A549 (cell line): ENCODE data around the gene TMEM255B. TPM values are rescaled to one million over a fixed set of nuclear protein-coding genes. Genes with fewer than 3 reads are reported as not detected.
A peak's percentile ranks its signal among the peaks of the same experiment; 100 is the strongest.

Experiments
- ATAC-seq, 2 experiments: fragments of 200-7000 bp in 1 of 2; fragments of >200 bp in 1 of 2; cut with Nextera tagmentation in 1 of 2; cut with Tn5 transposase in 1 of 2; 3 replicates each; pipeline versions ENCODE4 v1.8.0 to v1.9.1; 2018 to 2020; ENCODE audit warnings: mild to moderate bottlenecking in 1 of 2, moderate library complexity in 1 of 2
- CTCF ChIA-PET: fragments of 300-600 bp; sonication (Branson Sonifier 250); formaldehyde crosslinking; extraction: SDS; loops from one replicate; lab custom pipeline; 2021; ENCODE audit warnings: antibody characterized with exemption, inconsistent platforms; lab: Yijun Ruan, JAX
- POLR2A ChIA-PET: fragments of 350-600 bp; formaldehyde crosslinking; extraction: SDS; loops from one replicate; lab custom pipeline; 2021; ENCODE audit warnings: antibody characterized with exemption, inconsistent platforms; lab: Yijun Ruan, JAX
- DNase-seq, 2 experiments: peaks; one replicate each; pipeline versions ENCODE4 v3.0.0 to v3.0.0-alpha.2; 2011 to 2016; ENCODE audit warnings: low read depth in 1 of 2, low spot score in 1 of 2
- FAIRE-seq: peaks from 2 replicates; lab custom pipeline; 2011; peaks lifted over from hg19 to GRCh38; lab: Jason Lieb, UNC
- H3K27ac ChIP-seq, 2 experiments: fragments of >200 bp; sonication (Bioruptor Twin); formaldehyde crosslinking; 3 replicates each; pipeline ENCODE4 v1.5.1; 2016 to 2017
- H3K4me1 ChIP-seq: fragments of >200 bp; sonication (Bioruptor Twin); formaldehyde crosslinking; 3 replicates; pipeline ENCODE4 v1.6.1; 2016
- H3K4me2 ChIP-seq: fragments of >200 bp; sonication (Bioruptor Twin); formaldehyde crosslinking; 3 replicates; pipeline ENCODE4 v1.6.1; 2016
- H3K4me3 ChIP-seq: fragments of >200 bp; sonication (Bioruptor Twin); formaldehyde crosslinking; 3 replicates; pipeline ENCODE4 v1.5.1; 2016
- H3K9me3 ChIP-seq: fragments of >200 bp; sonication (Bioruptor Twin); formaldehyde crosslinking; 3 replicates; pipeline ENCODE4 v1.6.1; 2016
- BHLHE40 ChIP-seq: IDR thresholded peaks from 2 replicates; pipeline ENCODE4 v1.6.1; 2012; ENCODE audit warnings: low read depth, low read length, inconsistent platforms
- CBX2 ChIP-seq: fragments of 200-600 bp; sonication (generic); IDR thresholded peaks from 2 replicates; pipeline ENCODE4 v1.6.1; 2016; ENCODE audit warnings: low read depth, mild to moderate bottlenecking, borderline replicate concordance
- CBX8 ChIP-seq: fragments of 200-600 bp; sonication (generic); IDR thresholded peaks from 2 replicates; pipeline ENCODE4 v1.6.1; 2016
- EHMT2 ChIP-seq: fragments of 200-600 bp; sonication (generic); IDR thresholded peaks from 2 replicates; pipeline ENCODE4 v1.6.1; 2016; ENCODE audit warnings: antibody characterized with exemption, low read depth, mild to moderate bottlenecking, moderate library complexity
- ESRRA ChIP-seq: fragments of 150-350 bp; IDR thresholded peaks from 2 replicates; pipeline ENCODE4 v1.6.1; 2014; ENCODE audit warnings: mild to moderate bottlenecking, low read length, borderline replicate concordance
- FOSB ChIP-seq: fragments of 250-450 bp; sonication (Bioruptor Pico); IDR thresholded peaks from 2 replicates; pipeline ENCODE4 v1.5.0; 2020; ENCODE audit warnings: mild to moderate bottlenecking, moderate library complexity
- FOXS1 ChIP-seq: fragments of 250-450 bp; sonication (Bioruptor Pico); IDR thresholded peaks from 2 replicates; pipeline ENCODE4 v1.5.0; 2020; ENCODE audit warnings: mild to moderate bottlenecking, moderate library complexity
- JUN ChIP-seq, 2 experiments: fragments of >200 bp; sonication (Bioruptor Twin); formaldehyde crosslinking; IDR thresholded peaks; 2 replicates in 1 of 2; 3 replicates in 1 of 2; pipeline ENCODE4 v1.6.1; 2016 to 2017
- JUNB ChIP-seq: fragments of >200 bp; sonication (Bioruptor Twin); formaldehyde crosslinking; IDR thresholded peaks from 2 replicates; pipeline ENCODE4 v1.6.1; 2016
- MAZ ChIP-seq: fragments of 150-350 bp; IDR thresholded peaks from 2 replicates; pipeline ENCODE4 v1.6.1; 2014; ENCODE audit warnings: antibody characterized with exemption, low read depth, low read length, borderline replicate concordance
- MYC ChIP-seq: IDR thresholded peaks from 2 replicates; pipeline ENCODE4 v1.6.1; 2012; ENCODE audit warnings: mild to moderate bottlenecking, inconsistent platforms, low read length, improper control_type of control experiment, borderline replicate concordance
- POLR2A ChIP-seq: IDR thresholded peaks from 2 replicates; pipeline ENCODE4 v1.6.1; 2012; ENCODE audit warnings: mild to moderate bottlenecking, low read length
- POLR2AphosphoS2 ChIP-seq: conservative IDR thresholded peaks from 2 replicates; pipeline ENCODE4 v1.6.1; 2012; ENCODE audit warnings: low read length, improper control_type of control experiment, inconsistent platforms
- RARB ChIP-seq: fragments of 250-450 bp; sonication (Bioruptor Pico); IDR thresholded peaks from 2 replicates; pipeline ENCODE4 v1.8.0; 2021; ENCODE audit warnings: mild to moderate bottlenecking, moderate library complexity
- RCOR1 ChIP-seq: fragments of 150-350 bp; IDR thresholded peaks from 2 replicates; pipeline ENCODE4 v1.6.1; 2014; ENCODE audit warnings: antibody characterized with exemption, low read length, low read depth
- USF2 ChIP-seq: fragments of 450-650 bp; IDR thresholded peaks from 2 replicates; pipeline ENCODE4 v1.6.1; 2014; ENCODE audit warnings: antibody characterized with exemption
- ZSCAN20 ChIP-seq: fragments of 250-450 bp; sonication (Bioruptor Pico); IDR thresholded peaks from 2 replicates; pipeline ENCODE4 v1.8.0; 2022; ENCODE audit warnings: mild to moderate bottlenecking, moderate library complexity
- WGBS: methylation state at CpG from one replicate; pipeline ENCODE4 v1.1.6; 2017; ENCODE audit errors: missing lambda C conversion rate; 5-methylcytosine and 5-hydroxymethylcytosine counted together
- polyA plus RNA-seq, 4 experiments: library from polyadenylated mRNA; depleted of rRNA in 3 of 4; stranded (reverse); fragments of >200 nt; fragmentation: RNase III in 1 of 4; extraction: RNeasy Plus Mini Kit Qiagen cat#74134 plus additional on column Dnase treatment in 1 of 4; gene quantifications; 2 replicates in 3 of 4; 3 replicates in 1 of 4; pipeline ENCODE4 v1.2.3, GENCODE V29; 2011 to 2017
- TF ChIP-seq, protein P1 (sequence below): IDR thresholded peaks from 2 replicates; pipeline ENCODE4 v1.6.1; 2012
- TF ChIP-seq, protein P2 (sequence below): fragments of 150-350 bp; IDR thresholded peaks from 2 replicates; pipeline ENCODE4 v1.6.1; 2014; ENCODE audit warnings: low read depth, mild to moderate bottlenecking, low read length

Gene TMEM255B
- polyA plus RNA-seq, 2 of the 4 experiments (the other 2 are of a cell fraction) = 0.54 to 1.1 TPM

DNA sequence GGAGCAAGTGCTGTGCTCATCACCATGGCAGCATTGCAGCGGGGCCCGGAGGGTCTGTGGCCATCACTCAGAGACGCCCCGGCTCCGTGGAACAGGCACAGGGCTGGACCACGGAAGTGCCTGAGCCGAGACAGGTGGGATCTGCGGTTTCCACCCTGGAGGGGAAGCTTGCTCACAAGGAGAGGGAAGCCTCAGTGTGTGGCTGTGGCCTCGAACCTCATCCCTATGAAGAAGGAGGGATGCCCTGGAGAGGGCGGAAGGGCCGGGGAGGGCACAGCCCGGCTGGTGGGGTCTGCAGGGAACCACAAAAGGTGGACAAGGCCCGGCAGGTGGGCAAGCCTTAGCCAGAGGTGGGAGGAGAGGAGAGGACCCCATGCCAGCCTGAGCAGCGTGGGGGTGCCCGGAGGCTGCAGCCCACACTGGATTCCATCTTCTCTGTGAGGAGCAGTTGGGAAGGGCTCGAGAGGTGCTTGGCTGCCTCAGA is 30.4 kb upstream of the TMEM255B start:
- DNase-seq (no peak), FAIRE-seq (no peak), ATAC-seq (no peak)
- Histone ChIP-seq H3K27ac (no peak overlapping the region), H3K4me3 (no peak overlapping the region), H3K4me2 (no peak overlapping the region), H3K9me3 (peaks cover 7% of the 10 kb centered on the region), H3K4me1 (no peaks in the 10 kb centered on the region)
- ChIA-PET CTCF (interaction anchor here (0.6 kb wide), 1 partner anchor 500 kb away, joined by 3 read pairs; no protein-coding TSS in a partner anchor), POLR2A (no interaction called here)
- TF ChIP-seq JUN (IDR thresholded peaks at IDR 0.05) (no peak), RCOR1 (no peak), CBX2 (no peak), BHLHE40 (no peak), USF2 (no peak), MAZ (no peak), ESRRA (no peak), POLR2AphosphoS2 (no peak), FOXS1 (no peak)
- 78% methylated on average over 14 of the region's 16 CpGs for WGBS

GRCh38 chr13:113729187-113730019 is 29.6 kb upstream of the TMEM255B start:
- TF ChIP-seq ZSCAN20 (CRISPR knock-in tag) = no peak
- TF ChIP-seq RARB (CRISPR knock-in tag) = no peak
- no peak for TF ChIP-seq JUNB
- TF ChIP-seq, protein P1, sequence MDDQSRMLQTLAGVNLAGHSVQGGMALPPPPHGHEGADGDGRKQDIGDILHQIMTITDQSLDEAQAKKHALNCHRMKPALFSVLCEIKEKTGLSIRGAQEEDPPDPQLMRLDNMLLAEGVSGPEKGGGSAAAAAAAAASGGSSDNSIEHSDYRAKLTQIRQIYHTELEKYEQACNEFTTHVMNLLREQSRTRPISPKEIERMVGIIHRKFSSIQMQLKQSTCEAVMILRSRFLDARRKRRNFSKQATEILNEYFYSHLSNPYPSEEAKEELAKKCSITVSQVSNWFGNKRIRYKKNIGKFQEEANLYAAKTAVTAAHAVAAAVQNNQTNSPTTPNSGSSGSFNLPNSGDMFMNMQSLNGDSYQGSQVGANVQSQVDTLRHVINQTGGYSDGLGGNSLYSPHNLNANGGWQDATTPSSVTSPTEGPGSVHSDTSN = no peak
- no peak for TF ChIP-seq MYC
- TF ChIP-seq FOSB (CRISPR knock-in tag) = no peak
- TF ChIP-seq RCOR1 = no peak
- no peak for TF ChIP-seq CBX2
- TF ChIP-seq CBX8 = no peak
- TF ChIP-seq EHMT2 = no peak
- no peak for TF ChIP-seq POLR2A
- ATAC-seq (peak; percentile 15 to 26; a peak in 5 of 6 replicates), FAIRE-seq (no peak), DNase-seq (peak in 1 of 2 experiments; percentile 31)
- ChIA-PET CTCF (no interaction called here), POLR2A (no interaction called here)
- 0 out of 3 replicates have a peak overlapping the region, but pooled peaks have one; percentile 14 for H3K4me2 ChIP-seq
- 38% methylated on average over 16 of the region's 34 CpGs for WGBS
- no peaks in the 10 kb centered on the region for H3K4me1 ChIP-seq
- H3K27ac ChIP-seq = no peak overlapping the region
- peaks cover 7% of the 10 kb centered on the region for H3K9me3 ChIP-seq
- no peak overlapping the region for H3K4me3 ChIP-seq

DNA sequence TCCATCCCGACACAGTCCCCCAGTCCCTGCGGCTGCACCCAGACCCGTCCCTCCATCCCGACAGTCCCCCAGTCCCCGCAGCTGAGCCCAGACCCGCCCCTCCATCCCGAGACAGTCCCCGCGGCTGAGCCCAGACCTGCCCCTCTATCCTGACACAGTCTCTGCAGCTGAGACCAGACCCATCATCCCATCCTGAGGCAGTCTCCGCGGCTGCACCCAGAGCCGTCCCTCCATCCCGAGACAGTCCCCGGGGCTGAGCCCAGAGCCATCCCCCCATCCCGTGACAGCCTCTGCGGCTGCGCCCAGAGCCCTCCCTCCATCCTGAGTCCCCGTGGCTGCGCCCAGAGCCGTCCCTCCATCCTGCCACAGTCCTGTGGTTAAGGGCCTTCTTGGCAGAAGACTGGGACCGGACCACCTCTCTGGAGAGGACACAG is 28.8 kb upstream of the TMEM255B start:
- ATAC-seq (peak in 1 of 2 experiments; percentile 16; a peak in 1 of 6 replicates), FAIRE-seq (no peak), DNase-seq (no peak)
- ChIA-PET POLR2A (no interaction called here), CTCF (no interaction called here)
- Histone ChIP-seq H3K27ac (no peak overlapping the region), H3K4me2 (no peak overlapping the region), H3K4me1 (no peaks in the 10 kb centered on the region), H3K9me3 (peaks cover 7% of the 10 kb centered on the region), H3K4me3 (no peak overlapping the region)
- TF ChIP-seq, protein P2, sequence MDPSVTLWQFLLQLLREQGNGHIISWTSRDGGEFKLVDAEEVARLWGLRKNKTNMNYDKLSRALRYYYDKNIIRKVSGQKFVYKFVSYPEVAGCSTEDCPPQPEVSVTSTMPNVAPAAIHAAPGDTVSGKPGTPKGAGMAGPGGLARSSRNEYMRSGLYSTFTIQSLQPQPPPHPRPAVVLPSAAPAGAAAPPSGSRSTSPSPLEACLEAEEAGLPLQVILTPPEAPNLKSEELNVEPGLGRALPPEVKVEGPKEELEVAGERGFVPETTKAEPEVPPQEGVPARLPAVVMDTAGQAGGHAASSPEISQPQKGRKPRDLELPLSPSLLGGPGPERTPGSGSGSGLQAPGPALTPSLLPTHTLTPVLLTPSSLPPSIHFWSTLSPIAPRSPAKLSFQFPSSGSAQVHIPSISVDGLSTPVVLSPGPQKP = no peak
- 89% methylated on average over 5 of the region's 21 CpGs for WGBS
